Aorta (tissue), 5 donors: ENCODE data around the gene TMEM94. TPM values are rescaled to one million over a fixed set of nuclear protein-coding genes. Genes with fewer than 3 reads are reported as not detected.
"Not testable (repeated sequence)": the region's sequence is repeated elsewhere in the genome, so short reads cannot be mapped to it uniquely, and the experiment has no call there.

ENCODE experiments used
- ATAC-seq: fragments of 200-7000 bp; cut with Tn5 transposase; one replicate; pipeline ENCODE4 v1.9.1; 2022; ENCODE audit warnings: moderate library complexity; ENCODE audit not compliant: low FRiP score
- DNase-seq, 2 donors: peaks; one replicate each; pipeline ENCODE4 v3.0.0-alpha.2; 2020
- H3K27ac ChIP-seq, 2 donors: one replicate each; pipeline ENCODE4 v1.5.1; 2013; ENCODE audit warnings: low read length in 2 of 2, mild to moderate bottlenecking in 2 of 2, moderate library complexity in 2 of 2, control low read depth in 1 of 2, inconsistent platforms in 1 of 2, low read depth in 1 of 2
- H3K27me3 ChIP-seq, 2 donors: one replicate each; pipeline ENCODE4 v1.6.1; 2013; ENCODE audit warnings: control low read depth in 1 of 2, low read length in 1 of 2, mild to moderate bottlenecking in 1 of 2, moderate library complexity in 1 of 2; ENCODE audit not compliant: insufficient read depth in 2 of 2, control insufficient read depth in 1 of 2
- H3K36me3 ChIP-seq, 2 donors: one replicate each; pipeline ENCODE4 v1.6.1; 2013; ENCODE audit warnings: control low read depth in 1 of 2, low read length in 1 of 2, mild to moderate bottlenecking in 1 of 2; ENCODE audit not compliant: insufficient read depth in 2 of 2, control insufficient read depth in 1 of 2
- H3K4me1 ChIP-seq, 2 donors: one replicate each; pipeline ENCODE4 v1.6.1; 2013; ENCODE audit warnings: low read length in 2 of 2, control low read depth in 1 of 2, mild to moderate bottlenecking in 1 of 2, moderate library complexity in 1 of 2; ENCODE audit not compliant: insufficient read depth in 2 of 2, control insufficient read depth in 1 of 2
- H3K4me3 ChIP-seq, 2 donors: one replicate each; pipeline ENCODE4 v1.5.1; 2013; ENCODE audit warnings: low read length in 2 of 2, control low read depth in 1 of 2, mild to moderate bottlenecking in 1 of 2
- H3K9me3 ChIP-seq: one replicate; pipeline ENCODE4 v1.6.1; 2013; ENCODE audit warnings: mild to moderate bottlenecking, low read length; ENCODE audit not compliant: control insufficient read depth
- WGBS, 2 donors: extraction: QIAGEN DNeasy Blood & Tissue Kit; methylation state at CpG; one replicate each; pipeline ENCODE4 v1.1.7; 2013; 5-methylcytosine and 5-hydroxymethylcytosine counted together
- intact Hi-C, 2 donors: fragments of 100-400 bp; cut with DNase I; formaldehyde crosslinking; loops; one replicate each; pipeline versions ENCODE4 v1.14.2 to v1.15.0; 2022
- polyA plus RNA-seq, 2 donors: library from polyadenylated mRNA; stranded (reverse); fragments of 200-250 nt; gene quantifications; one replicate each; pipeline ENCODE4 v1.2.3, GENCODE V29; 2013
- total RNA-seq, 2 donors: library from RNA; stranded (reverse); fragmentation: NEBNext Ultra II Directional; extraction: Animal tissue kit (Norgen Biotek cat#: 25700); gene quantifications; one replicate each; pipeline ENCODE4 v1.2.1, GENCODE V29; 2021
- donor health status: healthy with polysubstance abuse.
- donor health status: Bipolar disorder and iron deficiency.
- donor health status: DM: no; HTN: no; CAD: no.
- donor health status: DM: no; HTN: no; CAD: no.
- donor health status: DM: yes; HTN: yes; CAD: no.

TMEM94 gene
- total and polyA plus RNA-seq, 4 donors: 19.5 to 74.8 (median 53.1) TPM

- peak overlapping the region in 1 of 2 donors; percentile 30 for H3K27ac ChIP-seq
- H3K36me3 ChIP-seq, ATAC-seq, H3K27me3 ChIP-seq, H3K4me3 ChIP-seq, H3K4me1 ChIP-seq, H3K9me3 ChIP-seq: not testable (repeated sequence)
- 86 to 87% methylated on average over 11 of the region's 11 CpGs for WGBS, 2 donors
- peak in 1 of 2 donors; percentile 55 for DNase-seq
- intact Hi-C loops: loop anchor here (5.0 to 10.0 kb wide), 2 partner anchors 35 to 53 kb away; no protein-coding TSS in a partner anchor
Observed at GRCh38 chr17:75477490-75477862, 21.0 kb downstream of the TMEM94 start.

GRCh38 chr17:75478508-75478907, 22.1 kb downstream of the TMEM94 start:
- Histone ChIP-seq H3K4me3 (no peak overlapping the region), H3K9me3 (no peaks in the 10 kb centered on the region), H3K36me3 (no peaks in the 10 kb centered on the region), H3K27me3 (no peaks in the 10 kb centered on the region), H3K4me1 (no peaks in the 10 kb centered on the region), H3K27ac (no peak overlapping the region)
- intact Hi-C loops: loop anchor here (5.0 to 10.0 kb wide), 2 partner anchors 36 to 54 kb away; no protein-coding TSS in a partner anchor
- 63 to 67% methylated on average over 7 of the region's 7 CpGs for WGBS, 2 donors
- ATAC-seq (no peak), DNase-seq (no peak)

GRCh38 chr17:75480281-75480680, 23.8 kb downstream of the TMEM94 start:
- Histone ChIP-seq H3K27ac (no peak overlapping the region), H3K27me3 (no peaks in the 10 kb centered on the region), H3K4me1 (no peaks in the 10 kb centered on the region), H3K4me3 (no peak overlapping the region), H3K36me3 (no peaks in the 10 kb centered on the region), H3K9me3 (no peaks in the 10 kb centered on the region)
- ATAC-seq (no peak), DNase-seq (peak; percentile 40 to 55)
- 92 to 94% methylated on average over 6 of the region's 6 CpGs for WGBS, 2 donors
- intact Hi-C loops: no loop called here

GRCh38 chr17:75481194-75482068, 25.0 kb downstream of the TMEM94 start:
- H3K27me3 ChIP-seq: no peaks in the 10 kb centered on the region
- no peaks in the 10 kb centered on the region for H3K4me1 ChIP-seq
- no peak for DNase-seq
- H3K9me3 ChIP-seq: no peaks in the 10 kb centered on the region
- intact Hi-C loops: no loop called here
- H3K4me3 ChIP-seq: no peak overlapping the region
- 80 to 86% methylated on average over 13 of the region's 13 CpGs for WGBS, 2 donors
- ATAC-seq: no peak
- no peaks in the 10 kb centered on the region for H3K36me3 ChIP-seq
- H3K27ac ChIP-seq: no peak overlapping the region

GRCh38 chr17:75482098-75482942, 25.9 kb downstream of the TMEM94 start:
- Histone ChIP-seq H3K36me3 (no peaks in the 10 kb centered on the region), H3K27ac (no peak overlapping the region), H3K4me1 (no peaks in the 10 kb centered on the region), H3K27me3 (no peaks in the 10 kb centered on the region), H3K4me3 (no peak overlapping the region), H3K9me3 (no peaks in the 10 kb centered on the region)
- 85% methylated on average over 16 of the region's 16 CpGs for WGBS, 2 donors
- ATAC-seq: no peak
- DNase-seq: no peak
- intact Hi-C loops: no loop called here

- ATAC-seq: no peak
- intact Hi-C loops: no loop called here
- Histone ChIP-seq H3K27me3 (no peaks in the 10 kb centered on the region), H3K27ac (no peak overlapping the region), H3K9me3 (no peaks in the 10 kb centered on the region), H3K4me3 (no peak overlapping the region), H3K4me1 (no peaks in the 10 kb centered on the region), H3K36me3 (no peaks in the 10 kb centered on the region)
- WGBS, 2 donors: 91 to 92% methylated on average over 12 of the region's 12 CpGs
- peak in 1 of 2 donors; percentile 33 for DNase-seq
Observed at GRCh38 chr17:75485688-75486087, 29.3 kb downstream of the TMEM94 start.

- intact Hi-C loops: no loop called here
Observed at GRCh38 chr17:75486151-75486550, 29.7 kb downstream of the TMEM94 start.

GRCh38 chr17:75486951-75487350, 30.5 kb downstream of the TMEM94 start:
- intact Hi-C loops: no loop called here
- no peaks in the 10 kb centered on the region for H3K9me3 ChIP-seq
- H3K4me1 ChIP-seq: no peaks in the 10 kb centered on the region
- H3K27ac ChIP-seq: no peak overlapping the region
- no peak overlapping the region for H3K4me3 ChIP-seq
- no peaks in the 10 kb centered on the region for H3K36me3 ChIP-seq
- WGBS, 2 donors: 65 to 74% methylated on average over 5 of the region's 5 CpGs
- DNase-seq (no peak), ATAC-seq (no peak)
- no peaks in the 10 kb centered on the region for H3K27me3 ChIP-seq

More at GRCh38 chr17:75486151-75486550, 29.7 kb downstream of the TMEM94 start:
- Histone ChIP-seq H3K36me3 (no peaks in the 10 kb centered on the region), H3K4me1 (no peaks in the 10 kb centered on the region), H3K27me3 (no peaks in the 10 kb centered on the region), H3K9me3 (no peaks in the 10 kb centered on the region), H3K27ac (no peak overlapping the region), H3K4me3 (no peak overlapping the region)
- ATAC-seq: no peak
- DNase-seq: no peak
- WGBS, 2 donors: 92% methylated on average over 14 of the region's 14 CpGs
